HG02981 (cell line): ENCODE results near the gene CCDC50.

Experiments used
- ATAC-seq: cut with Tn5 transposase; IDR thresholded peaks from one replicate; pipeline ENCODE4 v1.9.1; 2021; ENCODE audit warnings: mild to moderate bottlenecking, moderate library complexity; ENCODE audit not compliant: unreplicated experiment

Gene CCDC50

GRCh38 chr3:191345334-191345733 is 16.1 kb downstream of the CCDC50 start:
- no peak for ATAC-seq

- no peak for ATAC-seq
Measured at GRCh38 chr3:191347228-191347627, 18.0 kb downstream of the CCDC50 start.

GRCh38 chr3:191348098-191348497 is 18.9 kb downstream of the CCDC50 start:
- ATAC-seq, result no peak

GRCh38 chr3:191350396-191351090 is 21.3 kb downstream of the CCDC50 start:
- ATAC-seq, result no peak

GRCh38 chr3:191352014-191352413 is 22.8 kb downstream of the CCDC50 start:
- no peak for ATAC-seq

GRCh38 chr3:191353022-191353777 is 24.0 kb downstream of the CCDC50 start:
- ATAC-seq, result no peak

- peak; percentile 80 for ATAC-seq
Measured at GRCh38 chr3:191355406-191355805, 26.2 kb downstream of the CCDC50 start.

GRCh38 chr3:191356631-191357439 is 27.6 kb downstream of the CCDC50 start:
- no peak for ATAC-seq

GRCh38 chr3:191357909-191358308 is 28.7 kb downstream of the CCDC50 start:
- no peak for ATAC-seq

GRCh38 chr3:191358929-191359328 is 29.7 kb downstream of the CCDC50 start:
- no peak for ATAC-seq

- no peak for ATAC-seq
Measured at GRCh38 chr3:191360620-191361019, 31.4 kb downstream of the CCDC50 start.

- no peak for ATAC-seq
Measured at GRCh38 chr3:191361456-191361855, 32.3 kb downstream of the CCDC50 start.

- no peak for ATAC-seq
Measured at GRCh38 chr3:191362037-191362436, 32.8 kb downstream of the CCDC50 start.

GRCh38 chr3:191362524-191363090 is 33.4 kb downstream of the CCDC50 start:
- no peak for ATAC-seq

GRCh38 chr3:191363221-191363620 is 34.0 kb downstream of the CCDC50 start:
- no peak for ATAC-seq

- ATAC-seq, result no peak
Measured at GRCh38 chr3:191366675-191367074, 37.5 kb downstream of the CCDC50 start.

- no peak for ATAC-seq
Measured at GRCh38 chr3:191368755-191369615, 39.8 kb downstream of the CCDC50 start.

- no peak for ATAC-seq
Measured at GRCh38 chr3:191369616-191370010, 40.4 kb downstream of the CCDC50 start.

GRCh38 chr3:191372122-191372521 is 42.9 kb downstream of the CCDC50 start:
- ATAC-seq, result no peak

- ATAC-seq, result no peak
Measured at GRCh38 chr3:191373327-191373726, 44.1 kb downstream of the CCDC50 start.
